Uterus (tissue), 4 donors: ENCODE results near the gene CYB561. TPM values are rescaled to one million over a fixed set of nuclear protein-coding genes. Genes with fewer than 3 reads are reported as not detected.
"Not testable (repeated sequence)": the region's sequence is repeated elsewhere in the genome, so short reads cannot be mapped to it uniquely, and the experiment has no call there.

Source experiments
- DNase-seq, 2 donors: peaks; one replicate each; pipeline ENCODE4 v3.0.0-alpha.2; 2019 to 2020
- H3K27ac ChIP-seq, 2 donors: fragments of 200-600 bp; sonication (generic); 1 replicate in 1 of 2; 2 replicates in 1 of 2; pipeline ENCODE4 v1.5.1; 2016 to 2018
- H3K27me3 ChIP-seq, 2 donors: fragments of 200-600 bp; sonication (generic); one replicate each; pipeline ENCODE4 v1.5.1; 2018 to 2019; ENCODE audit warnings: control low read depth in 1 of 2
- H3K36me3 ChIP-seq, 2 donors: fragments of 200-600 bp; sonication (generic); one replicate each; pipeline ENCODE4 v1.5.1; 2019; ENCODE audit warnings: control low read depth in 1 of 2
- H3K4me1 ChIP-seq, 2 donors: fragments of 200-600 bp; sonication (generic); one replicate each; pipeline ENCODE4 v1.5.1; 2018 to 2019; ENCODE audit warnings: control low read depth in 1 of 2
- H3K4me3 ChIP-seq, 2 donors: fragments of 200-600 bp; sonication (generic); 1 replicate in 1 of 2; 2 replicates in 1 of 2; pipeline ENCODE4 v1.5.1; 2018 to 2019; ENCODE audit warnings: mild to moderate bottlenecking in 1 of 2
- H3K9me3 ChIP-seq, 2 donors: fragments of 200-600 bp; sonication (generic); one replicate each; pipeline ENCODE4 v1.5.1; 2019; ENCODE audit warnings: control low read depth in 1 of 2
- CTCF ChIP-seq, 4 experiments: fragments of 200-600 bp in 2 of 4; fragments of 450-650 bp in 2 of 4; sonication (generic) in 2 of 4; IDR thresholded peaks; one replicate each; pipeline ENCODE4 v1.5.1; 2016 to 2019; ENCODE audit warnings: antibody characterized with exemption in 4 of 4, mild to moderate bottlenecking in 2 of 4, moderate library complexity in 1 of 4
- POLR2A ChIP-seq, 2 donors: fragments of 450-650 bp; IDR thresholded peaks; one replicate each; pipeline ENCODE4 v1.6.1; 2016; ENCODE audit warnings: antibody characterized with exemption in 2 of 2, mild to moderate bottlenecking in 1 of 2, moderate library complexity in 1 of 2
- intact Hi-C: fragments of 100-400 bp; cut with DNase I; formaldehyde crosslinking; loops from one replicate; pipeline ENCODE4 v1.15.1; 2023; ENCODE audit warnings: low total_unique reads
- total RNA-seq, 4 donors: library from RNA; depleted of rRNA in 3 of 4; stranded (reverse); fragments of >200 nt in 3 of 4; gene quantifications; one replicate each; pipeline versions ENCODE4 v1.1.0 to v1.2.4, GENCODE V29; 2014 to 2023
- donor health status: DM: yes; HTN: yes; CAD: no.

CYB561 gene
- total RNA-seq, 4 donors from 2014 or later = 15.0 to 19.5 (median 16.5) TPM

- Histone ChIP-seq H3K4me3 (peak overlapping the region; percentile 13 to 35), H3K36me3 (no peaks in the 10 kb centered on the region), H3K4me1 (peaks cover 0 to 10% of the 10 kb centered on the region in 2 donors), H3K27me3 (no peaks in the 10 kb centered on the region), H3K27ac (peak overlapping the region; percentile 13 to 17), H3K9me3 (no peaks in the 10 kb centered on the region)
- intact Hi-C loops = no loop called here
- DNase-seq = no peak
- TF ChIP-seq CTCF (IDR thresholded peaks at IDR 0.05) = no peak
- no peak for TF ChIP-seq POLR2A (IDR thresholded peaks at IDR 0.05)
Measured at GRCh38 chr17:63476459-63476853, 30.4 kb upstream of the CYB561 start.

GRCh38 chr17:63475491-63476412 is 29.6 kb upstream of the CYB561 start:
- H3K36me3 ChIP-seq = no peaks in the 10 kb centered on the region
- no peak for TF ChIP-seq POLR2A (IDR thresholded peaks at IDR 0.05)
- no peak for TF ChIP-seq CTCF (IDR thresholded peaks at IDR 0.05)
- no peak for DNase-seq
- no peaks in the 10 kb centered on the region for H3K27me3 ChIP-seq
- no peak overlapping the region for H3K4me3 ChIP-seq
- H3K27ac ChIP-seq = peak overlapping the region in 1 of 2 donors; percentile 59
- H3K9me3 ChIP-seq = no peaks in the 10 kb centered on the region
- peaks cover 0 to 10% of the 10 kb centered on the region in 2 donors for H3K4me1 ChIP-seq
- intact Hi-C loops = no loop called here

- Histone ChIP-seq H3K4me3 (no peak overlapping the region), H3K27me3 (no peaks in the 10 kb centered on the region), H3K27ac (peak overlapping the region in 1 of 2 donors; percentile 59), H3K9me3 (no peaks in the 10 kb centered on the region), H3K4me1 (peaks cover 0 to 10% of the 10 kb centered on the region in 2 donors), H3K36me3 (no peaks in the 10 kb centered on the region)
- no peak for TF ChIP-seq CTCF (IDR thresholded peaks at IDR 0.05)
- TF ChIP-seq POLR2A (IDR thresholded peaks at IDR 0.05) = no peak
- intact Hi-C loops = no loop called here
- DNase-seq = no peak
Measured at GRCh38 chr17:63474586-63475460, 28.7 kb upstream of the CYB561 start.

GRCh38 chr17:63474174-63474573 is 28.1 kb upstream of the CYB561 start:
- Histone ChIP-seq H3K9me3 (no peaks in the 10 kb centered on the region), H3K27me3 (no peaks in the 10 kb centered on the region), H3K36me3 (no peaks in the 10 kb centered on the region), H3K27ac (no peak overlapping the region), H3K4me1 (peaks cover 0 to 10% of the 10 kb centered on the region in 2 donors), H3K4me3 (no peak overlapping the region)
- intact Hi-C loops = no loop called here
- DNase-seq = peak in 1 of 2 donors; percentile 46
- TF ChIP-seq POLR2A (IDR thresholded peaks at IDR 0.05) = no peak
- no peak for TF ChIP-seq CTCF (IDR thresholded peaks at IDR 0.05)

GRCh38 chr17:63468099-63468498 is 22.0 kb upstream of the CYB561 start:
- H3K27me3 ChIP-seq, H3K4me1 ChIP-seq, H3K9me3 ChIP-seq, H3K36me3 ChIP-seq, H3K4me3 ChIP-seq, H3K27ac ChIP-seq, intact Hi-C loops, DNase-seq: not testable (repeated sequence)
